Spleen (tissue), 11 donors: ENCODE data around the gene ATG7. TPM values are rescaled to one million over a fixed set of nuclear protein-coding genes. Genes with fewer than 3 reads are reported as not detected.

Experiments used
- DNase-seq: peaks from one replicate; pipeline ENCODE4 v3.0.0-alpha.2; 2020
- H3K27ac ChIP-seq, 8 donors: fragments of 200-600 bp; sonication (generic) in 7 of 8; 1 replicate in 4 of 8; 2 replicates in 4 of 8; pipeline versions ENCODE4 v1.5.0 to v1.8.0; 2016 to 2021; ENCODE audit warnings: inconsistent platforms in 4 of 8, mild to moderate bottlenecking in 4 of 8, moderate library complexity in 1 of 8
- H3K27me3 ChIP-seq, 7 donors: fragments of 200-600 bp; sonication (generic) in 6 of 7; replicated peaks in 1 of 7; 1 replicate in 4 of 7; 2 replicates in 3 of 7; pipeline versions ENCODE4 v1.5.0 to v1.8.0; 2016 to 2021; ENCODE audit warnings: inconsistent platforms in 3 of 7, mild to moderate bottlenecking in 1 of 7
- H3K36me3 ChIP-seq, 6 donors: fragments of 200-600 bp; sonication (generic) in 5 of 6; 1 replicate in 4 of 6; 2 replicates in 2 of 6; pipeline versions ENCODE4 v1.5.0 to v1.8.0; 2016 to 2021; ENCODE audit warnings: inconsistent platforms in 2 of 6
- H3K4me1 ChIP-seq, 6 donors: fragments of 200-600 bp; sonication (generic) in 5 of 6; 1 replicate in 3 of 6; 2 replicates in 3 of 6; pipeline versions ENCODE4 v1.5.0 to v1.8.0; 2016 to 2021; ENCODE audit warnings: inconsistent platforms in 3 of 6
- H3K4me3 ChIP-seq, 8 donors: fragments of 200-600 bp; sonication (generic) in 7 of 8; 1 replicate in 4 of 8; 2 replicates in 4 of 8; pipeline versions ENCODE4 v1.5.0 to v1.8.0; 2016 to 2021; ENCODE audit warnings: inconsistent platforms in 4 of 8, mild to moderate bottlenecking in 4 of 8, moderate library complexity in 2 of 8
- H3K9me3 ChIP-seq, 8 donors: fragments of 200-600 bp; sonication (generic) in 7 of 8; 1 replicate in 4 of 8; 2 replicates in 4 of 8; pipeline versions ENCODE4 v1.5.0 to v1.8.0; 2016 to 2021; ENCODE audit warnings: inconsistent platforms in 4 of 8
- CTCF ChIP-seq, 11 experiments: fragments of 200-600 bp in 7 of 11; fragments of 450-650 bp in 4 of 11; sonication (generic) in 4 of 11; IDR thresholded peaks in 8 of 11; conservative IDR thresholded peaks in 3 of 11; 1 replicate in 7 of 11; 2 replicates in 4 of 11; pipeline versions ENCODE4 v1.4.0 to v1.8.0; 2016 to 2021; ENCODE audit warnings: antibody characterized with exemption in 11 of 11, inconsistent platforms in 4 of 11, mild to moderate bottlenecking in 1 of 11
- POLR2A ChIP-seq, 3 donors: fragments of 450-650 bp; IDR thresholded peaks; one replicate each; pipeline ENCODE4 v1.5.1; 2017; ENCODE audit warnings: antibody characterized with exemption in 3 of 3, mild to moderate bottlenecking in 1 of 3
- POLR2AphosphoS5 ChIP-seq, 3 donors: sonication (generic); formaldehyde crosslinking; IDR thresholded peaks; one replicate each; pipeline ENCODE4 v1.5.1; 2017; ENCODE audit warnings: antibody characterized with exemption in 3 of 3
- WGBS, 5 donors: extraction: QIAGEN DNeasy Blood & Tissue Kit in 3 of 5; methylation state at CpG; one replicate each; pipeline versions ENCODE4 v1.1.5 to v1.1.7; 2013 to 2018; 5-methylcytosine and 5-hydroxymethylcytosine counted together
- intact Hi-C: fragments of 100-400 bp; cut with DNase I; formaldehyde crosslinking; loops from one replicate; pipeline ENCODE4 v1.15.0; 2023; ENCODE audit warnings: low total_unique reads
- polyA plus RNA-seq, 3 donors: library from polyadenylated mRNA; stranded (reverse); fragments of 200-250 nt; gene quantifications; one replicate each; pipeline ENCODE4 v1.2.1, GENCODE V29; 2013
- total RNA-seq, 7 donors: library from RNA; depleted of rRNA in 3 of 7; stranded (reverse); fragments of >200 nt in 3 of 7; fragmentation: NEBNext Ultra II Directional in 4 of 7; extraction: Animal tissue kit (Norgen Biotek cat#: 25700) in 4 of 7; gene quantifications; one replicate each; pipeline versions ENCODE4 v1.1.0 to v1.2.1, GENCODE V29; 2016 to 2021
- donor health status: healthy with polysubstance abuse.
- donor health status: DM: no; HTN: no; CAD: no; lungs with moderate emphysema.
- donor health status: DM: no; HTN: no; CAD: no.
- donor health status: Bipolar disorder and iron deficiency.
- donor health status: healthy.
- donor health status: DM: no; HTN: no; CAD: no.
- donor health status: DM: yes; HTN: yes; CAD: no.

Gene ATG7
- total and polyA plus RNA-seq, 10 donors, result 7.5 to 114 (median 77.1) TPM

- no peak for DNase-seq
- H3K4me3 ChIP-seq, result no peak overlapping the region
- intact Hi-C loops, result no loop called here
- H3K4me1 ChIP-seq, result peaks cover 0 to 22% (median 12%) of the 10 kb centered on the region in 6 donors
- no peaks in the 10 kb centered on the region for H3K9me3 ChIP-seq
- H3K36me3 ChIP-seq, result peaks cover 0 to 51% (median 0%) of the 10 kb centered on the region in 6 donors
- H3K27ac ChIP-seq, result no peak overlapping the region
- 14 to 34% (median 25%) methylated on average over 3 of the region's 3 CpGs for WGBS, 5 donors
- no peaks in the 10 kb centered on the region for H3K27me3 ChIP-seq
- TF ChIP-seq CTCF (IDR thresholded peaks at IDR 0.05 in 8 of 11, conservative IDR thresholded peaks at IDR 0.05 in 3 of 11), result no peak
- no peak for TF ChIP-seq POLR2A (IDR thresholded peaks at IDR 0.05)
- no peak for TF ChIP-seq POLR2AphosphoS5 (IDR thresholded peaks at IDR 0.05)
Measured at GRCh38 chr3:11392014-11392859, 120.0 kb downstream of the ATG7 start.

GRCh38 chr3:11392860-11393114 lies 120.6 kb downstream of the ATG7 start:
- H3K4me1 ChIP-seq, result peaks cover 0 to 22% (median 12%) of the 10 kb centered on the region in 6 donors
- intact Hi-C loops, result no loop called here
- peaks cover 0 to 46% (median 0%) of the 10 kb centered on the region in 6 donors for H3K36me3 ChIP-seq
- H3K9me3 ChIP-seq, result no peaks in the 10 kb centered on the region
- no peaks in the 10 kb centered on the region for H3K27me3 ChIP-seq
- no peak for TF ChIP-seq CTCF (IDR thresholded peaks at IDR 0.05 in 8 of 11, conservative IDR thresholded peaks at IDR 0.05 in 3 of 11)
- no peak for TF ChIP-seq POLR2A (IDR thresholded peaks at IDR 0.05)
- H3K4me3 ChIP-seq, result no peak overlapping the region
- 90 to 96% (median 95%) methylated on average over 2 of the region's 2 CpGs for WGBS, 5 donors
- no peak overlapping the region for H3K27ac ChIP-seq
- DNase-seq, result no peak

GRCh38 chr3:11393401-11393800 lies 121.2 kb downstream of the ATG7 start:
- Histone ChIP-seq H3K4me3 (no peak overlapping the region), H3K4me1 (peaks cover 0 to 22% (median 12%) of the 10 kb centered on the region in 6 donors), H3K36me3 (peaks cover 0 to 40% (median 0%) of the 10 kb centered on the region in 6 donors), H3K27me3 (no peaks in the 10 kb centered on the region), H3K9me3 (no peaks in the 10 kb centered on the region), H3K27ac (no peak overlapping the region)
- WGBS, 5 donors, result 96 to 100% (median 97%) methylated on average over 3 of the region's 3 CpGs
- TF ChIP-seq CTCF (IDR thresholded peaks at IDR 0.05 in 8 of 11, conservative IDR thresholded peaks at IDR 0.05 in 3 of 11) (no peak), POLR2AphosphoS5 (IDR thresholded peaks at IDR 0.05) (no peak), POLR2A (IDR thresholded peaks at IDR 0.05) (no peak)
- DNase-seq, result no peak
- intact Hi-C loops, result no loop called here

- Histone ChIP-seq H3K36me3 (peaks cover 0 to 39% (median 0%) of the 10 kb centered on the region in 6 donors), H3K4me1 (peaks cover 0 to 22% (median 12%) of the 10 kb centered on the region in 6 donors), H3K27me3 (no peaks in the 10 kb centered on the region), H3K27ac (no peak overlapping the region), H3K4me3 (no peak overlapping the region), H3K9me3 (no peaks in the 10 kb centered on the region)
- intact Hi-C loops, result no loop called here
- DNase-seq, result no peak
- 84 to 93% (median 88%) methylated on average over 4 of the region's 4 CpGs for WGBS, 5 donors
- TF ChIP-seq CTCF (IDR thresholded peaks at IDR 0.05 in 8 of 11, conservative IDR thresholded peaks at IDR 0.05 in 3 of 11) (no peak), POLR2A (IDR thresholded peaks at IDR 0.05) (no peak), POLR2AphosphoS5 (IDR thresholded peaks at IDR 0.05) (no peak)
Measured at GRCh38 chr3:11394392-11394791, 122.2 kb downstream of the ATG7 start.
